Panc1 (cell line): ENCODE measurements around the gene NLRP6. TPM values are rescaled to one million over a fixed set of nuclear protein-coding genes. Genes with fewer than 3 reads are reported as not detected.

Experiments
- ATAC-seq: fragments of 200-7000 bp; cut with Tn5 transposase; 2 replicates; pipeline ENCODE4 v1.9.1; 2020; ENCODE audit warnings: mild to moderate bottlenecking, moderate library complexity
- Bru-seq: library from RNA; stranded (reverse); fragments of 400-500 nt; gene quantifications from one replicate; lab custom pipeline; 2021; lab: Mats Ljungman, UMichigan
- BruChase-seq, 2 experiments: library from RNA; stranded (reverse); fragments of 400-500 nt; gene quantifications; one replicate each; lab custom pipeline; 2021; lab: Mats Ljungman, UMichigan
- BruUV-seq: library from RNA; stranded (reverse); fragments of 400-500 nt; replicated peaks from 2 replicates; lab custom pipeline; 2021; lab: Mats Ljungman, UMichigan
- CTCF ChIA-PET: fragments of 300-600 bp; sonication (Branson Sonifier 250); formaldehyde crosslinking; loops from one replicate; lab custom pipeline; 2022; ENCODE audit warnings: antibody characterized with exemption; lab: Charles Lee
- POLR2A ChIA-PET: fragments of 300-600 bp; sonication (Branson Sonifier 250); formaldehyde crosslinking; loops from one replicate; lab custom pipeline; 2022; ENCODE audit warnings: antibody characterized with exemption; lab: Charles Lee
- DNase-seq: peaks from one replicate; pipeline ENCODE4 v3.0.0-alpha.2; 2010; ENCODE audit warnings: low read depth, low spot score
- H3K27ac ChIP-seq: 2 replicates; pipeline ENCODE4 v1.5.1; 2011; ENCODE audit warnings: mild to moderate bottlenecking, low read length, inconsistent platforms
- H3K27me3 ChIP-seq: fragments of 200-500 bp; sonication (Bioruptor generic); 2 replicates; pipeline ENCODE4 v1.6.0; 2014; ENCODE audit warnings: low read length, inconsistent platforms; ENCODE audit not compliant: control insufficient read depth, insufficient read depth
- H3K36me3 ChIP-seq: fragments of 200-500 bp; sonication (Bioruptor generic); 2 replicates; pipeline ENCODE4 v1.5.1; 2014; ENCODE audit warnings: inconsistent platforms, mild to moderate bottlenecking, low read length, moderate library complexity; ENCODE audit not compliant: control insufficient read depth, insufficient read depth
- H3K4me1 ChIP-seq: 2 replicates; pipeline ENCODE4 v1.5.1; 2011; ENCODE audit warnings: inconsistent platforms, mild to moderate bottlenecking, low read length, moderate library complexity; ENCODE audit not compliant: control insufficient read depth, insufficient read depth
- H3K4me3 ChIP-seq, 2 experiments: 2 replicates each; pipeline ENCODE4 v1.5.1; 2011 to 2012; ENCODE audit warnings: low read depth in 2 of 2, low read length in 2 of 2, mild to moderate bottlenecking in 2 of 2, inconsistent platforms in 1 of 2, moderate library complexity in 1 of 2
- H3K9me3 ChIP-seq: fragments of 200-500 bp; sonication (Bioruptor generic); 2 replicates; pipeline ENCODE4 v1.5.1; 2014; ENCODE audit warnings: low read depth, mild to moderate bottlenecking, inconsistent platforms, low read length, moderate library complexity; ENCODE audit not compliant: control insufficient read depth, insufficient read depth
- CTCF ChIP-seq: fragments of 450-650 bp; IDR thresholded peaks from 2 replicates; pipeline ENCODE4 v1.5.1; 2017; ENCODE audit warnings: mild to moderate bottlenecking
- POLR2AphosphoS5 ChIP-seq: IDR thresholded peaks from 2 replicates; pipeline ENCODE4 v1.6.1; 2012; ENCODE audit warnings: mild to moderate bottlenecking, low read depth, low read length, moderate library complexity
- REST ChIP-seq, 2 experiments: IDR thresholded peaks; 2 replicates each; pipeline ENCODE4 v1.6.1; 2011 to 2012; ENCODE audit warnings: low read depth in 2 of 2, control low read depth in 1 of 2, low read length in 1 of 2, mild to moderate bottlenecking in 1 of 2, moderate library complexity in 1 of 2; ENCODE audit not compliant: insufficient read depth in 1 of 2
- SIN3A ChIP-seq: IDR thresholded peaks from 2 replicates; pipeline ENCODE4 v1.6.1; 2012; ENCODE audit warnings: low read depth, mild to moderate bottlenecking, low read length, moderate library complexity, borderline replicate concordance; ENCODE audit not compliant: insufficient read depth
- TCF7L2 ChIP-seq: IDR thresholded peaks from 2 replicates; pipeline ENCODE4 v1.6.1; 2011; ENCODE audit warnings: mild to moderate bottlenecking, low read depth, low read length, inconsistent platforms
- in situ Hi-C: cut with HindIII; loops from 2 replicates; pipeline ENCODE4 v1.10.0; 2016; ENCODE audit warnings: low sequenced_read_pairs, low pct_unique_long_range_greater_than_20kb
- intact Hi-C: fragments of 100-400 bp; cut with micrococcal nuclease; formaldehyde crosslinking; loops from one replicate; pipeline ENCODE4 v1.10.0; 2022; ENCODE audit not compliant: unreplicated experiment
- long read RNA-seq: library from polyadenylated mRNA; unstranded; transcript quantifications from one replicate; pipeline ENCODE4 v2.0.0, GENCODE V29; 2021; ENCODE audit not compliant: unreplicated experiment
- polyA plus RNA-seq: library from polyadenylated mRNA; unstranded; fragments of >200 nt; gene quantifications from one replicate; pipeline ENCODE4 v1.2.1, GENCODE V29; 2012; ENCODE audit warnings: missing spikeins; ENCODE audit not compliant: insufficient read length
- total RNA-seq: library from RNA; stranded (reverse); gene quantifications from one replicate; pipeline ENCODE4 v1.2.1, GENCODE V29; 2021; ENCODE audit not compliant: unreplicated experiment

The NLRP6 gene
- 0.59 TPM for total RNA-seq
- 0.31 TPM for polyA plus RNA-seq
- percentile 19 among the genes with signal in this experiment for Bru-seq, nascent RNA
- not detected for BruChase-seq, experiment 1, labeled RNA remaining after a 2-hour chase
- percentile 20 among the genes with signal in this experiment for BruChase-seq, experiment 2, labeled RNA remaining after a 6-hour chase
- long read RNA-seq, partial matches to known transcripts = 1 of 2 reads
- long read RNA-seq, other reads (novel, unspliced or antisense) = 1 of 2 reads

- in situ Hi-C loops (no loop called here), intact Hi-C loops (no loop called here)
- no TSS peak for BruUV-seq
- Histone ChIP-seq H3K9me3 (0 out of 2 replicates have a peak, but pooled peaks cover 3% of the 10 kb centered on the region), H3K4me1 (peaks cover 12% of the 10 kb centered on the region; the same call in 1 of the 2 replicates), H3K27ac (no peak within 1 kb of the TSS), H3K4me3 (no peak within 1 kb of the TSS), H3K27me3 (peaks cover 3% of the 10 kb centered on the region), H3K36me3 (no peaks in the 10 kb centered on the region)
- no peak for ATAC-seq
- ChIA-PET CTCF (interaction anchor here (0.5 kb wide), 1 partner anchor 81 kb away, joined by 6 read pairs; no protein-coding TSS in a partner anchor), POLR2A (interaction anchor here (0.6 kb wide), 1 partner anchor 34 kb away, joined by 3 read pairs; no protein-coding TSS in a partner anchor)
- TF ChIP-seq TCF7L2 (no peak), POLR2AphosphoS5 (no peak), REST (IDR thresholded peaks at IDR 0.05; ENCODE audit: insufficient read depth in 1 of 2, low read depth in 2 of 2, low read length in 1 of 2) (no peak), CTCF (no peak), SIN3A (no peak)
- no peak for DNase-seq
Observed at GRCh38 chr11:278001-278951, at the start of gene NLRP6. Gene NLRP6 (plus strand): TSS chr11:278407. CDS start chr11:278570, 163 bp downstream.

- TF ChIP-seq CTCF = no peak
- TF ChIP-seq REST (IDR thresholded peaks at IDR 0.05; ENCODE audit: insufficient read depth in 1 of 2, low read depth in 2 of 2, low read length in 1 of 2) = no peak
- no peak for TF ChIP-seq SIN3A
- no peak for TF ChIP-seq TCF7L2
- TF ChIP-seq POLR2AphosphoS5 = no peak
- H3K27me3 ChIP-seq = no peaks in the 10 kb centered on the region
- no TSS peak for BruUV-seq
- in situ Hi-C loops (no loop called here), intact Hi-C loops (no loop called here)
- ChIA-PET CTCF (no interaction called here), POLR2A (interaction anchor here (0.7 kb wide), 1 partner anchor 14 kb away, joined by 3 read pairs; no protein-coding TSS in a partner anchor)
- no peak for ATAC-seq
- peaks cover 3% of the 10 kb centered on the region for H3K4me1 ChIP-seq
- DNase-seq = no peak
- no peaks in the 10 kb centered on the region for H3K36me3 ChIP-seq
- no peak overlapping the region for H3K27ac ChIP-seq
- no peaks in the 10 kb centered on the region for H3K9me3 ChIP-seq
- no peak overlapping the region for H3K4me3 ChIP-seq
Observed at GRCh38 chr11:230431-230830, 47.8 kb upstream of the NLRP6 start.
